Testis (tissue), 3 donors: Measurements from ENCODE around the gene NR5A1. TPM values are rescaled to one million over a fixed set of nuclear protein-coding genes. Genes with fewer than 3 reads are reported as not detected.

Source experiments
- DNase-seq: peaks from one replicate; pipeline ENCODE4 v3.0.0-alpha.2; 2019
- H3K27ac ChIP-seq, 2 donors: fragments of 200-600 bp; sonication (generic); one replicate each; pipeline ENCODE4 v1.5.1; 2019
- H3K27me3 ChIP-seq: fragments of 200-600 bp; sonication (generic); one replicate; pipeline ENCODE4 v1.5.1; 2019
- H3K36me3 ChIP-seq: fragments of 200-600 bp; sonication (generic); one replicate; pipeline ENCODE4 v1.5.1; 2017; ENCODE audit warnings: low read depth; ENCODE audit errors: missing control alignments
- H3K4me1 ChIP-seq: fragments of 200-600 bp; sonication (generic); one replicate; pipeline ENCODE4 v1.5.1; 2019
- H3K4me3 ChIP-seq, 2 donors: fragments of 200-600 bp; sonication (generic); one replicate each; pipeline ENCODE4 v1.5.1; 2017 to 2019
- H3K9me3 ChIP-seq: fragments of 200-600 bp; sonication (generic); one replicate; pipeline ENCODE4 v1.5.1; 2017
- CTCF ChIP-seq, 3 experiments: fragments of 450-650 bp in 2 of 3; fragments of 200-600 bp in 1 of 3; sonication (generic) in 1 of 3; IDR thresholded peaks; one replicate each; pipeline ENCODE4 v1.5.1; 2016 to 2019; ENCODE audit warnings: antibody characterized with exemption in 3 of 3, mild to moderate bottlenecking in 2 of 3, moderate library complexity in 1 of 3
- POLR2A ChIP-seq: fragments of 450-650 bp; IDR thresholded peaks from one replicate; pipeline ENCODE4 v1.6.1; 2017; ENCODE audit warnings: antibody characterized with exemption, mild to moderate bottlenecking, moderate library complexity
- WGBS, 2 donors: methylation state at CpG; one replicate each; pipeline ENCODE4 v1.1.5; 2018; 5-methylcytosine and 5-hydroxymethylcytosine counted together
- intact Hi-C: fragments of 100-400 bp; cut with DNase I; formaldehyde crosslinking; loops from one replicate; pipeline ENCODE4 v1.15.1; 2023; ENCODE audit warnings: low total_unique reads
- polyA plus RNA-seq: library from polyadenylated mRNA; stranded (reverse); fragments of 350-450 nt; fragmentation: Illumina TruSeq; extraction: RNeasy Lipid Tissue Mini Kit (QIAGEN cat#74804); gene quantifications from one replicate; pipeline ENCODE4 v1.2.3, GENCODE V29; 2014; ENCODE audit warnings: low read depth, low replicate concordance; ENCODE audit not compliant: insufficient read depth
- total RNA-seq, 2 donors: library from RNA; depleted of rRNA; stranded (reverse); fragments of >200 nt; gene quantifications; one replicate each; pipeline ENCODE4 v1.2.3, GENCODE V29; 2016

The NR5A1 gene
- total and polyA plus RNA-seq, 3 donors from 2014 or later: 28.7 to 65.2 (median 43.5) TPM

DNA sequence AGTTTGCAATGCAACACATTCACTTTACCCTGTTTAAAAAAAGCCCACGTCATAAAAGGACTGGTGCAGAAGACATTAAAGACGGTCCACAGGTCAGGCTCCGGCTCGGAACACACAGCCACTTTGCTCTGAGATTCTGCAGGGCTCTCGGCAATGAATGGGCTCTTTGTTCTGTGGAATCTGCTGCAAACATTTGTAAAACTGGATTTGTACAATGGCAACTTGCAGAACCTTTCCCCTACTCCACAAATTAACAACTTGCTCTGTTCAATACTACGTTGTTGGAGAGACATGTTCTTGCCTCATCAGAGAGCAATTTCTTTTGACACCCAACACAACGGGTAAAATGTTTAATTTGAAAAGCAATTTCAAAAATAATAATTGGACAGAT, 13.0 kb upstream of the NR5A1 start:
- Histone ChIP-seq H3K9me3 (no peaks in the 10 kb centered on the region), H3K27ac (peak overlapping the region in 1 of 2 donors; percentile 20), H3K27me3 (no peaks in the 10 kb centered on the region), H3K4me3 (no peak overlapping the region), H3K4me1 (peaks cover 5% of the 10 kb centered on the region), H3K36me3 (no peaks in the 10 kb centered on the region)
- peak; percentile 60 for DNase-seq
- TF ChIP-seq CTCF (IDR thresholded peaks at IDR 0.05) (no peak), POLR2A (no peak)
- 71 to 81% methylated on average over 7 of the region's 7 CpGs for WGBS, 2 donors
- intact Hi-C loops: no loop called here

GRCh38 chr9:124518116-124518515, 10.9 kb upstream of the NR5A1 start:
- no peaks in the 10 kb centered on the region for H3K9me3 ChIP-seq
- no peak for TF ChIP-seq POLR2A
- no peak for TF ChIP-seq CTCF (IDR thresholded peaks at IDR 0.05)
- H3K4me3 ChIP-seq: no peak overlapping the region
- 93 to 95% methylated on average over 6 to 7 of the region's 7 CpGs for WGBS, 2 donors
- no peaks in the 10 kb centered on the region for H3K36me3 ChIP-seq
- intact Hi-C loops: no loop called here
- peaks cover 23% of the 10 kb centered on the region for H3K4me1 ChIP-seq
- H3K27me3 ChIP-seq: no peaks in the 10 kb centered on the region
- no peak for DNase-seq
- H3K27ac ChIP-seq: no peak overlapping the region

DNA sequence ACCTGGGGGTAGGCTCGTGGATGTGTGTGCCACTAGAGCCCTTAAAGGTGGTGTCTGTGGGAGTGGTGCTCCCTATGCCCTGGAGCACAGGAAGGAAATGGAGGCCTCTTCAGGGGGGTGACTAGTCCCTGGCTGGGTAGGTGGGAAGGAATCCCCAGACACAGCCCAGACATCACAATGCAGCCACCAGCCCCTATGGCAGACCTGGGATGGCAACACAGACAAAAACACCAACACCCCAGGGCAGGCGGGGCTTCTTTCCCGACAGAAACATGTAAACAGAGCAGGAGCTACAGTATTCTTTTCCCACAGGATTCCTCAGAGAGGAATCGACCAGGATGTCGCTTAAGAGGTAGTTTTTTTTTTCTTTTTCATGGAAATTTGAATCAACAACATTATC, 10.4 kb upstream of the NR5A1 start:
- Histone ChIP-seq H3K27ac (no peak overlapping the region), H3K4me1 (peaks cover 28% of the 10 kb centered on the region), H3K4me3 (no peak overlapping the region), H3K36me3 (no peaks in the 10 kb centered on the region), H3K27me3 (no peaks in the 10 kb centered on the region), H3K9me3 (no peaks in the 10 kb centered on the region)
- intact Hi-C loops: no loop called here
- no peak for DNase-seq
- 85 to 90% methylated on average over 5 of the region's 5 CpGs for WGBS, 2 donors
- no peak for TF ChIP-seq POLR2A
- no peak for TF ChIP-seq CTCF (IDR thresholded peaks at IDR 0.05)

GRCh38 chr9:124514874-124515273, 7.7 kb upstream of the NR5A1 start:
- intact Hi-C loops: no loop called here
- H3K4me3 ChIP-seq: no peak overlapping the region
- 60 to 72% methylated on average over 5 of the region's 5 CpGs for WGBS, 2 donors

More at GRCh38 chr9:124514874-124515273, 7.7 kb upstream of the NR5A1 start:
- Histone ChIP-seq H3K27me3 (no peaks in the 10 kb centered on the region), H3K4me1 (peaks cover 43% of the 10 kb centered on the region), H3K27ac (peak overlapping the region in 1 of 2 donors; percentile 24), H3K36me3 (no peaks in the 10 kb centered on the region), H3K9me3 (no peaks in the 10 kb centered on the region)
- TF ChIP-seq POLR2A (no peak), CTCF (IDR thresholded peaks at IDR 0.05) (no peak)
- DNase-seq: no peak
